ENCODE results near the gene RPS21. TPM values are rescaled to one million over a fixed set of nuclear protein-coding genes. Genes with fewer than 3 reads are reported as not detected.

The RPS21 gene
- total RNA-seq, 2 donors from 2014 or later: 1,227 to 1,253 TPM

DNA sequence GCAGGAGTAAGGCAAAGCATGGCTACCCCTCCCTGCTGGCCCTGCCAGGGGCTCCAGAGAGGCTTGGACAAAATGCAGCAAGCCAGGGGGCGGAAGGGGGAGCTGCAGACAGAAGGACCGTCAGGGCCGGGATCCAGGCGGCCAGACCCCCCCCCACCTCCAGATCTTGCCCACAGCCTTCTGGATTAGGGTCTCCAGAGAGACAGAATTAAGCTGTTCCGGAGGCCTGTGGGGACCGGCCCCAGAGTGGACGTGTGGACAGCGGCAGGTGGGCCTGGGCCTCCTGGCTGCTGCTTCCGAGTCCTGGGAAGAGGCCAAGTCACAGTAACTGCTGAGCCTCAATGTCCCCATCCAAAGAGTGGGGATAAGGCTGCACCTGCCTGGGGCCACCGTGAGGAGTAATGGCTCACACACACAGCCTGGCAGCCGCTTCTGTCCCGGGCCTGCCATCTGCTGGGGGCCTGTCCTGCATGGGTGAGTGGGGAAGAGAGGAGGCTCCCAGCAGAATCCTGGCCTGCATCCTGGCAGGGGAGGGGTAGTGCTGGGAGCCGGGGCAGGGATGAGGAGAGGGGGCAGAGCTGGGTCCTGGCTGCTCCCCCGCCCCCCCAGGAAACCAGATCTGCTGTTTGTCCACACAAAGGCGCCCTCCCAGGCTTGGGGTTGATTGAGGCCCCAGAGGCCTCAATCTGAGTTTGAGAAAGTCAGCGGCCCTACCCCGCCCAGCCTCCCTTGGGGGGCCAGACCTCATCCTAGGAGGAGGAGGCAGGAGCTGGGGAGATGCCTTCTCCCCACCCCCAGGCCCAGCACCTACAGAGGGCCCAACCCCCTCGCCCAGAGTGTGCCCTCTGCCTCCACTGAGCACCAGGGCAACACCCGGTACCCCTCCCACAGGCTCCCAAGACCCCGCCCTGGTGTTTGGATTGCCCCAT, 23.6 kb upstream of the RPS21 start:
- intact Hi-C loops (cut with DNase I): loop anchor here in 1 of 2 donors (10.0 kb wide), 1 partner anchor 48 kb away; no protein-coding TSS in a partner anchor
- DNase-seq (ENCODE audit: low spot score): no peak

DNA sequence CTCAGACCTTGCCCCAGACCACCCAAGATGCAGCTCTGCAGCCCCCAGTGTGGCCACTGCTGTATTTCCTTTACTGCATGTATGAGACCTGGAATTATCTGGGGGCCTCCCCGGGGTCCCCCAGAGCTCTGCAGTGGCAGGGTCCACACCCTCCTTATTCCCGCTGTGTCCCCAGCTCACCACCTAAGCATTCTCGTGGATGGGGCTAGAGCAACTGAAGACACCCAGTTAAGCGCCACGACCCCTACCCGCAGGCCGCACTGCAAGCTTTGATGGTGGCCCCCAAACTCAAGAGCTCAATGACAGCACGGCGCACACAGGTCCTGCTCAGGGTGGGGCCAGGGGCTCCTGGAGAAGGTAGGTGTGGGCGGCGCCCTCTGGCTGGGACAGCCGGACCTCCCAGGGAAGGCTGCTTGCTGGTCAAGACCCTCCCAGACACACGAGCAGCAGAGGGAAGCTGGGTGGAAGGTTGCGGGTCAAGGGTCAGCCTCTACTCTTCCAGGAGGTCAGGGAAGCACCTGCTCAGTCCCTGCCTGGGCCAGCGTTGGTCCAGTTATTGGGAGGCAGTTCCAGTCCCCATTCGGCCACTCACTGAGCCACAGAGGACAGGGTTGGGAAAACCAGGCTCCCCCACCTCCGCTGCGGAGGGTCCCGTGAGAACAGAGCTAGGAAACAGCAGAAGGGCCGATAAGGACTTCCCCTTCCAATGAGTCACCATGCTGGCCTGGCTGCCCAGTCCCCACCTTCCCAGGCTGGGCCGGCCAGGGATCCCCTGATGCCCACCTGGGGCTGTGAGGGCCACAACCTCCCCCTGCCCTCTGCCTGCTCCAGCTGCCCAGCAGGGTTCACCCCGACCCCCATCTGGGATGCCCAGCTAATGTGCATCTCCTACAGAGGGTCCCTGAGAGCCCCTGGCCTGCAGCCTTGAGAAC, 22.7 kb upstream of the RPS21 start:
- no peak for DNase-seq (ENCODE audit: low spot score)
- intact Hi-C loops (cut with DNase I): loop anchor here in 1 of 2 donors (10.0 kb wide), 1 partner anchor 49 kb away; no protein-coding TSS in a partner anchor

DNA sequence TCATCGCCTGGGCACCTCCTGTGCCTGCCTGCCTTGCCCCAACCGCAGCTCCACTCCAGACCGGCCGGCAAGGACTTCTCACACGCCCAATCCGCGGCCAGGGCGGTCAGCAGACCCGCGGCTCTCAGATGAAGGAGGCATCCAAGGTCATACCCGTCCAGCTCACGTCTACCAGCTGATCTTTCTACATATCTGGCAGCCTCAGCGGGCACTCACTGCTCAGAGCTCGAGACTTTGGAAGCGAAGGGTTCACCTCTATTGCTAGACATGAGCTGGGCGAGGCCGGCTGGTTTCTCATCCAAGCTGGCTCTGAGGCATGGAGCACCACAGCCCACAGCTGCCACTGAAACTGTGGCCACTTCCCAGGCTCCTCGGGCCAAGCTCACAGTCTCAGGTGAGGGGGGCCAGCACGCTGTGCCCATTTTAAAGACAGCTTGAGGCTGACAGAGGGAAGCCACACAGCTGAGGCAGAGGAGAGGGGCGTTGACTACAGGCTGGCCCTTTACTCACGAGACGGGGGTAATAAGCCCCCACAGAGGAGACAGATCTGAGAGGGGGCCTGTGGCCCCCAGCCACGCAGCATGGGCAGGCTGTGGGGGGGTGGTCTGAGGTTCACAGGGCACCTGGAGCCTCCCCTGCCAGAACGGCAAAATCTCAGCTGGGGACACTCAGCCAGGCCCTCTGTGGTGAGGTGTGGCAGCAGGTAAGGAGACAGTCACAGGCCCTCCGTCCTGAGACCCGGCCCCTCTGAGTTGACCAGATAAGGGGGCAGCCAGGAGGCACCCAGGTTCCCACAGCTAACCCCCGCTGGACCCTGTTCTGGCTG, 21.8 kb upstream of the RPS21 start:
- DNase-seq (ENCODE audit: low spot score): no peak
- intact Hi-C loops (cut with DNase I): loop anchor here in 1 of 2 donors (10.0 kb wide), 1 partner anchor 50 kb away; no protein-coding TSS in a partner anchor

DNA sequence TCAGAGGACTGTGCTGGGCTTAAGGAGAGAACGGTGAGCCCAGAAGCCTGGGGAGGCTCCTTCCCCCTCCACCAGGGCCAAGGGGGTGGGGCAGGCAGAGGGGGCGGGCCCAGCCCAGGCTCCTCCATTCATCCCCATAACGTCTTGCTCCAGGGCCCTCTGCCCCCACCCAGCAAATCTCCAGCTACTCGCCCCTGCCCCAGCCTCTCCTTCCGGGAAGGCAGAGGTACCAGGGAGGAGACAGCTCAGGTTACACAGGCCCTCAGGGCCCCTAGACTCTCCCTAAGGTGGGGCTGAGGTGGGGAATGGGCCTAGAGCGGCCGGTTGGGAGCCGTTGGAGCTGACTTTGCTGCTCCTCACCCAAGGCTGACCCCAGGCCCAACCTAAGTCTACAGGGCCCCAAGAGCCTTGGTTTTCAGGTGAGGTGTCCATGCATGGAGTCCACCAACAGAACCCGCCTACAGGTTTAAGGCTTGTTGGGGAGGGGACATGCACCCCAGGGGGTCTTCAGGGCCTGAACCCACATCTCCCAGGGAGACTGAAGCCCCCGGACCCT, 21.0 kb upstream of the RPS21 start:
- no peak for DNase-seq (ENCODE audit: low spot score)
- intact Hi-C loops (cut with DNase I): loop anchor here in 1 of 2 donors (10.0 kb wide), 1 partner anchor 51 kb away; no protein-coding TSS in a partner anchor

DNA sequence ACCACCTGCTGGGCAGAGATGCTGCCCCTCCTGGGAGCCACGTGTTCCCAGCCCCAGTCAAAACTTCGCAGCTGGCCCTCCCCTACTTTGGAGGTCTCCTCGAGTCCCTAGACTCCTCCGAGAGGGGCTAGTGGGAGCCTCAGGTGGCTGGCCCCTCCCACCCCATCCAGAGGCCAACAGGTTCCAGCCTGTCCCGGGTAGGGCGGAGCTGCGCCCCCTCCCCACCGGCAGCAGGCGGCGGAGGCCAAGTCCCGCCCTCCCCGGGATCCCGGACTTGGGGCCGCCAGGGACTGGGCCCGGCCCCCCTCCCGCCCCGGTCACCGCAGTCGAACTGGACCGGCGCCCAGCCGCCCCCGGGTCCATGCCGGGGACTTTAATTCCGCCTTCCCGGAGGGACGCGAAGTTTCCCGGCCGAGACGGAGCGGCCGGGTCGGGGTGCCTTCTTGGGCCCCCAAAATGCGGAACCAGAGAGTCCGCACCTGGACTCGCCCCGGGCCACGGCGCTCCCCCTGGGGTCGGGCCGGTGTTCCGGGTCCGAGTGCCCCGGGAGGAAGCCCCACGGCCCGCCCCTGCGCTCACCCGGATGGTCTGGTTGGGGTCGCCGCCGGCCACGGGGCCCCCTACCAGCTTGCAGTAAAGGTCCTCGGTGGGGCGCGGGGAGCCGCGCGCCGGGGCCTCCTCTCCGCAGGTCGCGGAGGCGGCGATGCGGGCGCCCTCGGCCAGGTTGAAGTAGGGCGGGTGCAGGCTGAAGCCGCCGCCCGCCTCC, 20.4 kb upstream of the RPS21 start:
- intact Hi-C loops (cut with DNase I): loop anchor here in 1 of 2 donors (10.0 kb wide), 1 partner anchor 52 kb away; no protein-coding TSS in a partner anchor
- DNase-seq (ENCODE audit: low spot score): no peak

DNA sequence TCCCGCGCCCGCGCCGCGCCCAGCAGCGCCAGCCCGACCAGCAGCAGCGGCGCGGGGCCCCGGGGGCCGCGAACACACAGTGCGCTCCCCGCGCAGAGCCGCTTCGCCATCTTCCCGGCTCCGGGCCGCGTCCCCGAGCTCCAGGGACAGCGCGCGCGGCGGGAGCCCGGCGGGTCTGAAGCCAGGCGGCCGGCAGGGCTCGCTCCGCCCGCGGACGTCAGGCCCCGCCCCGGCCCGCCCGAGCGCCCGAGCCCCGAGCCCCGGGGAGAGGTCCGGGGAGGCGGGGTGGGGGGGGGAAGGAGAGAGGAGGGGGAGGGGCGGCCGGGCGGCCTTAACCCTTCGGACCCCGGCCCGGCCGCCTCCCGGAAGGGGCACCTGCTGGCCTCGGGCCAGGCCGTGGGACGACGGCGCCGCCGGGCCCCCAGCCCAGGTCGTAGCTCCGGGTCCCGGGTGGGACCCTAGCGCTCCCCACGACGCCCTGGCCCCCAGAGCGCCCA, 19.7 kb upstream of the RPS21 start, which contains the start of gene LAMA5:
Gene LAMA5, minus strand, starts transcription at position 177 of the 497 bp plus-strand sequence. Its CDS starts 67 bp downstream, at position 110.
- DNase-seq (ENCODE audit: low spot score): no peak
- intact Hi-C loops (cut with DNase I): loop anchor here in 1 of 2 donors (10.0 kb wide), 1 partner anchor 52 kb away; no protein-coding TSS in a partner anchor

DNA sequence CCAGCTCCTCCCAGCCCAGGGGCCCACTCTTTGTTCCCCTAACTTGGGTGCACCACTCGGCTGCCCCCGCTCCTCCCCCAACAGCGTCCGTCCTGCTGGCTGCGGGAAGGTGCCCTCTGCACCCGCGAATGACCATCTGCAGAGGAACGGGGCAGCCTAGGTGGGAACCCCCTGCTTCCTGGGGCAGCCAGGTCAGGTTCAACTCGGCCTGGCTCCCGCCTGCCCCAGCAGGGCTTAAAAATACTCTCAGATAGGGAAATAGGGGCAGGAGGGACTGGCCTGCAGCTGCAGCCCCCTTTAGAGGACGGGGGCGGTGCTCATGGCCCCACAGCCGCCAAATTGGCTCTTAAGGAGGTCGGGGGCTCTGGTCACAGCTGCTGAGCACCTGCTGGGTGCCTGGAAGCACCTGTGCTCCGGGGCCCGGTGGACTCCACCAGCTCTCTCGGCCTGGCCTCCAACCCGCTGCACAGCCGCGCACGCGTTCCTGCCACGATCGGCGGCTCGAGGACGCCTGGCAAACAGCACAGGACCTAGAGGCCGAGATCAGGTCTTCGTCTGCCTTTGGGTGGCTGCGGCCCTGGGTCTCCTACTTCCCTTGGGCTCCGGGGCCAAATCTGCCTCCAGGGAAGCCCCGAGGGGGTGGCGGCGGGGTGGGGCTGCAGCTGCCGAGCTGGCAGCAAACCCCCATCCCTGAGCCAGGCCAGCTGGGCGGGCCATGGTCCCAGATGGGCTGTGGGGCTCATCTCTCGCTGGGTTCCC, 19.1 kb upstream of the RPS21 start:
- DNase-seq (ENCODE audit: low spot score): no peak
- intact Hi-C loops (cut with DNase I): loop anchor here in 1 of 2 donors (10.0 kb wide), 1 partner anchor 53 kb away; no protein-coding TSS in a partner anchor

DNA sequence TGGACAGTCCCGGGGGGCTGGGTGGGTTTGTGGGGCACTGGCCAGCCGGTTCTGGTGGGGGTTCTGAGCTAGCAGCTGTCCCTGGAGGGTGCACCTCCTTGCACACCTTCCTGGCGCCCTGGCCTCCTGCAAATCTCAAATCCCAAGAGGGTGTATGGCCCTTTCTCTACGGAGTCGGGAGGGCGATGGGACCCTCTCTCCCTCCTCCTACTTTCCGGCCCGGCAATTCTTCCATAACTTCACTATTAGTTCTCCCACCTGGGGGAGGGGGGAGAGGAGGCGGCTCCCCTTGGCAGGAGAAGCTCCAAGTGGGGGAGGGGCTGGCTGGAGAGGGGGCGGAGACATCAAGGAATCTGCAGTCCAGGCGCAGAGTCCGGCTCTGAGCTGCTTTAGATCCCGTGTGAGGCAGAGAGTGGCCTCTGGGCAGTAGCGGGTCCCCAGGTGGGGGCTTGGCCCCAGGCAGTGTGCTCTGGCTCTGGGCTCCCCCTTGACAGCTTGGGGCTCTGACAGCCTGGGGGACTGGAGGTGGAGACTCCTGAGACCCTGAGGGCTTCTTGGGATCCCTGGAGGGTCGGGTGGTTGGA, 18.4 kb upstream of the RPS21 start:
- intact Hi-C loops (cut with DNase I): loop anchor here in 1 of 2 donors (10.0 kb wide), 1 partner anchor 54 kb away; no protein-coding TSS in a partner anchor
- DNase-seq (ENCODE audit: low spot score): no peak

DNA sequence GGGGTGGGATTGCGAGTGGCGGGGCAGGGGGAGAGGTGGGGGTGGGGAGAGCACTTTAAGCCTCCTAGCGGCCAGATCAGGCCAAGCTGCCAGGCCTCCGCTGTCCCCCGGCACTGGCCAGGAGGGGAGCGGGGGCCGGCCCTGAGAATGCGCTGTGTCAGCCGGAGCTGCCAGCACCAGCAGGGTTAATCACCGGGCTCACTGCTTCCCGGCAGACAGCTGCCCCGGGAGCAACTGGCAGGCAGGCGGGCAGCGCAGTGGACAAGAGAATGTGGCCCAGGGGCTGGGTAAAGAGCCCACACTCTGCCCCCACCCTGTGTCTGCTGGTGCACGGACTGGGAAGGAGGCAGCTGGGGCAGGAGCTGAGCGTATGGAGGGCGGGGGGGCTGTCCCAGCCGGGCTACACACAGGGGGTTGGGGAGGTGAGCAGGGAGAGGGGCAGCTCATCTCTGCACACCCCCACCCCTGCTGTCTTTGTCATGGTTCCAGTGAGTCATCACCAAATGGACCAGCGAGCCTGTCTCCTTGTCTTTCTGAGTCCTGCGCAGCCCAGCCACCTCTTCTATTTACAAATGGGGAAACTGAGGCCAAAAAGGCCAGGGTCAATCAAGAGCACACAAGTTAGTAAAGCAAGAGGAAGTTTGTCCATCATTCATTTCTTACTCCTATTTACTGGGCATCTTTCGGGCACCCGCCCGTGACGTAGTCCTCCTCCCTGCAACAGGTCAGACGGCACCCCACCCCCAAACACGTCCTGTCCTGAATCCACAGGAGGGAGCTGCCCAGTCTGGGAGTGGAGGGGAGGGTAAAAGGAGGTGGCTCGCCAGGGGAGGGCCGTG, 17.7 kb upstream of the RPS21 start:
- DNase-seq (ENCODE audit: low spot score): no peak
- intact Hi-C loops (cut with DNase I): loop anchor here in 1 of 2 donors (10.0 kb wide), 1 partner anchor 54 kb away; no protein-coding TSS in a partner anchor

DNA sequence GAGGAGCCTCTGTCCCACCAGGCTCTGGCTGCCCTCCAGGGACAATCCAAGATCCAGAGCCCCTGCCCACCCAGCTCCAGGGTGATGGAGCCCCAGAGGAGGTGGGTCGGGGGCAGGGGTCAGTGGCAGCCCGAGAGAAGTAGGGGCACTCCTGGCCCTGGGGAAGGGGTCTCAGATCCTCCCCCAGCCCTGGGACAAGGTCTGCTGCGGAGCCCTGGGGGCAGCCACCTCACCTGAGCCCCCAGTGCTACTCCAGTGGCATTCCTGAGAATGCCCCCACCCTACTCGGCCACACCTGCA, 17.1 kb upstream of the RPS21 start:
- intact Hi-C loops (cut with DNase I): loop anchor here in 1 of 2 donors (10.0 kb wide), 1 partner anchor 55 kb away; no protein-coding TSS in a partner anchor
- no peak for DNase-seq (ENCODE audit: low spot score)

DNA sequence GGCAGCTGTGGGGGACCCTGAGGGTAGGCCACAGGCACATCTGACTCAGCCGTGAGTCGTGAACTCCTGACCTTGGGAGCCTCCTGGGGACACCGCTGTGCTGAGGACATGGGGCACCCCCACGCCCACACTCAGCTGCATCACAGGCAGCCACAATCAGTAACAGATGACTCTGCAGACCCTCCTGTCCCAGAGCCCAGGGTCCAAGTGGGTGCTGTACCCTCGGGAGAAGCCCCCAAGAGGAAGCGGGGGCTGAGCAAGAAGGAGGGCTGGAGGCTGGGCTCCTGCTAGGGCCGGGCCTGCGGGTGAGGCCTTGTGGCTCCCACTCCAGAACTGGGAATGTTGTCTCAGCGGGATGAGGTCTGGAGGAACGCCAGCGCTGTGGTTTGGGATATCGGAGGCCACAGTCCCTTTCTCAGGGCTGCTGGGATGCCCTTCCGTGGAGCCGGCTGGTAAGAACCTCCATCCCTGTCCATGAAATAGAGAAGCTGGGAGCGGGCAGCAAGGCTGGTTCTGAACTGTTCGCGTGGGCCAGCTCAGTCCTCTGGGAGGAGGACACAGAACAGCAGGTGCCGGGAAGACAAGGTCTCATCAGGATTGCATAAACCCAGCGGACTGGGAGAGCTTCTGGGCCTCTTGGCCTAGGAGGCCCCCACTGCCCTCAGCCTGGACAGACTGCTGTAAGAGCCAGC, 16.6 kb upstream of the RPS21 start:
- DNase-seq (ENCODE audit: low spot score): no peak
- intact Hi-C loops (cut with DNase I): no loop called here

DNA sequence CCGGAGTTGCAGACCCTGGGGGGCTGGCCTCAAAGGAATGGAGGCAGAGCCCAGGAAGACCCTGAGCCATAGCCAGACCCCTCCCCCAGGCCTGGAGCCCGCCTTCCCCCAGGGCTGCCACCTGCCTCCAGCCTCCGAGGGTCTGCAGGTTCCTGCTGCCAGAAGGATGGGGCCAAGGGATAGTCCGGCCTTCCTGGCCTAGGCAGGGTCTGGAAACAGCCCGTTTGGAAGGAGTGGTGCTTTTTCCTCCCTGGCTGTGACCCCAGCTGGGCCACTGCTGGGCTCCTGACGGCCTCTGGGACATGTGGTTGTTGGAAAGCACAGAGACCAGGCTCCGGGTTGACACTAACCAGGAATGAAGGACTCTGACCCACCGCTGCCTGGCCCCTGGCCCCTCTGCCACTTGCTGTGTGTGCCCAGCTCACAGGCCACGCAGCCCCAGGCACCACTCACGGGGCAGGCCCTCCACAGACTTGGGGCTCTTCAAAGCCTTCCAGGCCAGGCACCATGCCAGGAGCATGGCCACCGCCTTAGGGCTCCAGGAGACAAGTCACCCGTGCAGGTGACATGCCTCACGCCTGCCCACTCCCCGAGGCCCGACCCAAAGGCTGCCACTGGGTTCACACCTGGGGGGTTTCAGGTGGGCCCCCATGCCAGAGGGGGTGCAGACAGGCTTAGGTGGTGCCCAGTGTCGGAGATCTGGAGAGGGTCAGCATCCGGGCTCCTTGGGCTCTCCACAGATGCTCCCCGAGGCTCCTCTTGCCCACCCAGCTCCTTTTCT, 15.9 kb upstream of the RPS21 start:
- DNase-seq (ENCODE audit: low spot score): no peak
- intact Hi-C loops (cut with DNase I): no loop called here

DNA sequence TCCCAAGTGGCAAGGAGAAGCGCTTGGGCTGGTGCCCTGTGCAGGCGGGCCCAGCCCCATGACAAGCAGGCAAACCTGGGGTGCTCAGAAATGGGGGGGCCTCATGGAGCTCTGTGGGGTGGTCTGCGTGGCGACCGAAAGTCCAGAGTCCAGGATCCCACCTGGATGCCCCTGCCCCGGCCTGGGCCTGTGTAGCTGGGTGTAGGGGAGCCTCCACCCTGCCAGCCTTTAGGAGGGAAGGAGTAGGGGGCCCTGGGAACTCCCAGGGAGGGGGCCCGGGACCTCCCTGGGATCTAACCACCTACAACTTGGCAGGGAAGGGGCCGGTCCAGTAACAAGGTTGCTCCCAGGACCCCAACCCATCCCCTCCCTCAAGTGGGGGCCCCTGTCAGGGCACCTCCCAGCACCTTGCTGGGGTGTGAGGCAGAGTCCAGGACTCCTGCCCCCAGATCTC, 15.3 kb upstream of the RPS21 start:
- DNase-seq (ENCODE audit: low spot score): no peak
- intact Hi-C loops (cut with DNase I): no loop called here
